Naive B cell (primary cell): ENCODE measurements around the gene YY2. TPM values are rescaled to one million over a fixed set of nuclear protein-coding genes. Genes with fewer than 3 reads are reported as not detected.
"Not testable (repeated sequence)": the region's sequence is repeated elsewhere in the genome, so short reads cannot be mapped to it uniquely, and the experiment has no call there.

ENCODE experiments used
- ATAC-seq, 2 donors: fragments of 150-1000 bp; cut with Tn5 transposase; 2 replicates each; pipeline ENCODE4 v1.10.0; 2021; ENCODE audit warnings: low read depth in 2 of 2, mild to moderate bottlenecking in 2 of 2, moderate library complexity in 2 of 2
- DNase-seq: peaks from one replicate; pipeline ENCODE4 v3.0.0; 2022
- H3K27ac Mint-ChIP-seq, 6 donors: one replicate each; pipeline ENCODE4 v1.8.0; 2020 to 2022; ENCODE audit warnings: mild to moderate bottlenecking in 6 of 6, mixed read lengths in 6 of 6, moderate library complexity in 5 of 6, inconsistent platforms in 2 of 6
- H3K27me3 Mint-ChIP-seq, 3 donors: one replicate each; pipeline ENCODE4 v1.8.0; 2021 to 2022; ENCODE audit warnings: mixed read lengths in 3 of 3, mild to moderate bottlenecking in 1 of 3
- H3K36me3 Mint-ChIP-seq, 2 donors: one replicate each; pipeline ENCODE4 v1.8.0; 2020 to 2022; ENCODE audit warnings: mixed read lengths in 2 of 2, inconsistent platforms in 1 of 2, mild to moderate bottlenecking in 1 of 2
- H3K4me1 Mint-ChIP-seq, 3 donors: one replicate each; pipeline ENCODE4 v1.8.0; 2020 to 2022; ENCODE audit warnings: mixed read lengths in 3 of 3, inconsistent platforms in 1 of 3, mild to moderate bottlenecking in 1 of 3, moderate library complexity in 1 of 3
- H3K4me3 Mint-ChIP-seq, 8 donors: one replicate each; pipeline ENCODE4 v1.8.0; 2020 to 2022; ENCODE audit warnings: mild to moderate bottlenecking in 8 of 8, mixed read lengths in 8 of 8, moderate library complexity in 8 of 8, inconsistent platforms in 2 of 8
- H3K9me3 Mint-ChIP-seq, 7 donors: one replicate each; pipeline ENCODE4 v1.8.0; 2020 to 2022; ENCODE audit warnings: mixed read lengths in 7 of 7, mild to moderate bottlenecking in 5 of 7, inconsistent platforms in 2 of 7, moderate library complexity in 1 of 7
- polyA plus RNA-seq, 6 donors: library from polyadenylated mRNA; unstranded; fragments of 300-500 nt; fragmentation: Illumina TruSeq; gene quantifications; one replicate each; pipeline ENCODE4 v1.2.3, GENCODE V29; 2021; ENCODE audit warnings: low read depth in 6 of 6

The YY2 gene
- under 1 TPM in 5 of 6 donors, not detected in 1; 0.35 to 0.96 (median 0.65) TPM for polyA plus RNA-seq

- peaks cover 0 to 2% (median 0%) of the 10 kb centered on the region in 3 donors for H3K4me1 Mint-ChIP-seq
- no peaks in the 10 kb centered on the region for H3K27me3 Mint-ChIP-seq
- DNase-seq = no peak
- H3K4me3 Mint-ChIP-seq = peak within 1 kb of the TSS in 1 of 8 donors; percentile 50
- peaks cover 7 to 14% of the 10 kb centered on the region in 2 donors for H3K36me3 Mint-ChIP-seq
- H3K27ac Mint-ChIP-seq = no peak within 1 kb of the TSS
- no peak for ATAC-seq
- peaks cover 0 to 4% (median 0%) of the 10 kb centered on the region in 7 donors for H3K9me3 Mint-ChIP-seq
Observed at GRCh38 chrX:21855937-21856415, at the start of gene YY2. YY2 (plus strand) TSS chrX:21855987; CDS start chrX:21856485, 498 bp downstream.

GRCh38 chrX:21806691-21807090, 49.1 kb upstream of the YY2 start:
- no peak overlapping the region for H3K4me3 Mint-ChIP-seq
- H3K27ac Mint-ChIP-seq = no peak overlapping the region
- ATAC-seq = no peak
- DNase-seq = no peak
- H3K27me3 Mint-ChIP-seq = peaks cover 0 to 10% (median 3%) of the 10 kb centered on the region in 3 donors
- no peaks in the 10 kb centered on the region for H3K36me3 Mint-ChIP-seq
- H3K9me3 Mint-ChIP-seq = peaks cover 0 to 3% (median 0%) of the 10 kb centered on the region in 7 donors
- no peaks in the 10 kb centered on the region for H3K4me1 Mint-ChIP-seq

- ATAC-seq (no peak), DNase-seq (no peak)
- H3K27me3 Mint-ChIP-seq = peaks cover 0 to 8% (median 7%) of the 10 kb centered on the region in 3 donors
- H3K9me3 Mint-ChIP-seq = peaks cover 0 to 3% (median 0%) of the 10 kb centered on the region in 7 donors
- no peak overlapping the region for H3K27ac Mint-ChIP-seq
- H3K4me1 Mint-ChIP-seq = no peaks in the 10 kb centered on the region
- H3K36me3 Mint-ChIP-seq = no peaks in the 10 kb centered on the region
- H3K4me3 Mint-ChIP-seq = no peak overlapping the region
Observed at GRCh38 chrX:21811832-21812231, 44.0 kb upstream of the YY2 start.

- peaks cover 0 to 8% (median 7%) of the 10 kb centered on the region in 3 donors for H3K27me3 Mint-ChIP-seq
- H3K4me1 Mint-ChIP-seq = no peaks in the 10 kb centered on the region
- ATAC-seq = no peak
- H3K4me3 Mint-ChIP-seq = no peak overlapping the region
- no peak for DNase-seq
- no peaks in the 10 kb centered on the region for H3K36me3 Mint-ChIP-seq
- H3K27ac Mint-ChIP-seq = no peak overlapping the region
- H3K9me3 Mint-ChIP-seq = peaks cover 0 to 3% (median 0%) of the 10 kb centered on the region in 7 donors
Observed at GRCh38 chrX:21812628-21813027, 43.2 kb upstream of the YY2 start.

- no peak overlapping the region for H3K27ac Mint-ChIP-seq
- H3K9me3 Mint-ChIP-seq = peaks cover 0 to 2% (median 0%) of the 10 kb centered on the region in 7 donors
- H3K4me3 Mint-ChIP-seq = no peak overlapping the region
- peaks cover 5 to 8% (median 7%) of the 10 kb centered on the region in 3 donors for H3K27me3 Mint-ChIP-seq
- H3K4me1 Mint-ChIP-seq = no peaks in the 10 kb centered on the region
- ATAC-seq = no peak
- no peak for DNase-seq
- H3K36me3 Mint-ChIP-seq = no peaks in the 10 kb centered on the region
Observed at GRCh38 chrX:21813612-21814368, 42.0 kb upstream of the YY2 start.

- Mint-ChIP-seq H3K4me1 (no peaks in the 10 kb centered on the region), H3K4me3 (no peak overlapping the region), H3K36me3 (no peaks in the 10 kb centered on the region), H3K27me3 (peaks cover 5 to 7% (median 7%) of the 10 kb centered on the region in 3 donors), H3K27ac (no peak overlapping the region), H3K9me3 (peaks cover 0 to 2% (median 0%) of the 10 kb centered on the region in 7 donors)
- DNase-seq (no peak), ATAC-seq (no peak)
Observed at GRCh38 chrX:21816136-21816535, 39.7 kb upstream of the YY2 start.

GRCh38 chrX:21820170-21820569, 35.6 kb upstream of the YY2 start:
- not testable (repeated sequence) for ATAC-seq, H3K27ac Mint-ChIP-seq, H3K27me3 Mint-ChIP-seq

GRCh38 chrX:21821875-21822274, 33.9 kb upstream of the YY2 start:
- H3K9me3 Mint-ChIP-seq = peaks cover 0 to 2% (median 0%) of the 10 kb centered on the region in 7 donors
- H3K27ac Mint-ChIP-seq = no peak overlapping the region
- ATAC-seq (no peak), DNase-seq (no peak)
- no peaks in the 10 kb centered on the region for H3K36me3 Mint-ChIP-seq
- no peaks in the 10 kb centered on the region for H3K4me1 Mint-ChIP-seq
- peaks cover 0 to 10% (median 5%) of the 10 kb centered on the region in 3 donors for H3K27me3 Mint-ChIP-seq
- H3K4me3 Mint-ChIP-seq = no peak overlapping the region

More at GRCh38 chrX:21820170-21820569, 35.6 kb upstream of the YY2 start:
- H3K4me3 Mint-ChIP-seq, H3K4me1 Mint-ChIP-seq, DNase-seq, H3K36me3 Mint-ChIP-seq, H3K9me3 Mint-ChIP-seq: not testable (repeated sequence)

GRCh38 chrX:21831496-21831895, 24.3 kb upstream of the YY2 start:
- H3K36me3 Mint-ChIP-seq = no peaks in the 10 kb centered on the region
- H3K27ac Mint-ChIP-seq = peak overlapping the region in 1 of 6 donors; percentile 23
- ATAC-seq (no peak), DNase-seq (no peak)
- H3K9me3 Mint-ChIP-seq = no peaks in the 10 kb centered on the region
- peaks cover 0 to 5% (median 0%) of the 10 kb centered on the region in 3 donors for H3K4me1 Mint-ChIP-seq
- no peak overlapping the region for H3K4me3 Mint-ChIP-seq
- peaks cover 7 to 21% (median 17%) of the 10 kb centered on the region in 3 donors for H3K27me3 Mint-ChIP-seq

GRCh38 chrX:21837056-21837455, 18.7 kb upstream of the YY2 start:
- Mint-ChIP-seq H3K27ac (no peak overlapping the region), H3K36me3 (no peaks in the 10 kb centered on the region), H3K4me3 (peak overlapping the region in 1 of 8 donors; percentile 33), H3K27me3 (peaks cover 3 to 8% (median 6%) of the 10 kb centered on the region in 3 donors), H3K9me3 (no peaks in the 10 kb centered on the region), H3K4me1 (peaks cover 4 to 10% (median 8%) of the 10 kb centered on the region in 3 donors)
- no peak for DNase-seq
- no peak for ATAC-seq

- Mint-ChIP-seq H3K4me3 (peak overlapping the region; percentile 83 to 96 (median 92)), H3K27me3 (peaks cover 0 to 6% (median 0%) of the 10 kb centered on the region in 3 donors), H3K4me1 (peaks cover 4 to 10% (median 8%) of the 10 kb centered on the region in 3 donors), H3K27ac (peak overlapping the region; percentile 70 to 96 (median 90)), H3K9me3 (no peaks in the 10 kb centered on the region), H3K36me3 (peaks cover 0 to 4% of the 10 kb centered on the region in 2 donors)
- ATAC-seq (peak; percentile 29), DNase-seq (no peak)
Observed at GRCh38 chrX:21838937-21839333, 16.9 kb upstream of the YY2 start.

- DNase-seq = peak; percentile 76
- ATAC-seq = peak; percentile 84
- H3K27ac Mint-ChIP-seq = peak within 1 kb of the TSS; percentile 73 to 96 (median 90)
- peak within 1 kb of the TSS; percentile 83 to 96 (median 92) for H3K4me3 Mint-ChIP-seq
- peaks cover 0 to 4% of the 10 kb centered on the region in 2 donors for H3K36me3 Mint-ChIP-seq
- H3K27me3 Mint-ChIP-seq = peaks cover 0 to 6% (median 0%) of the 10 kb centered on the region in 3 donors
- H3K9me3 Mint-ChIP-seq = no peaks in the 10 kb centered on the region
- H3K4me1 Mint-ChIP-seq = peaks cover 4 to 10% (median 8%) of the 10 kb centered on the region in 3 donors
Observed at GRCh38 chrX:21839334-21840192, 16.2 kb upstream of the YY2 start, which contains the start of gene MBTPS2. MBTPS2 (plus strand) TSS chrX:21839617; CDS start chrX:21839735, 118 bp downstream.

- peak overlapping the region; percentile 83 to 96 (median 92) for H3K4me3 Mint-ChIP-seq
- H3K27ac Mint-ChIP-seq = peak overlapping the region in 3 of 6 donors; percentile 18 to 89 (median 20)
- no peak for DNase-seq
Observed at GRCh38 chrX:21840193-21840545, 15.6 kb upstream of the YY2 start.

More at GRCh38 chrX:21840193-21840545, 15.6 kb upstream of the YY2 start:
- Mint-ChIP-seq H3K27me3 (peaks cover 0 to 6% (median 0%) of the 10 kb centered on the region in 3 donors), H3K4me1 (peaks cover 4 to 10% (median 10%) of the 10 kb centered on the region in 3 donors), H3K9me3 (no peaks in the 10 kb centered on the region), H3K36me3 (peaks cover 0 to 4% of the 10 kb centered on the region in 2 donors)
- ATAC-seq = no peak
